ENCODE results near the gene DYNC1H1. TPM values are rescaled to one million over a fixed set of nuclear protein-coding genes. Genes with fewer than 3 reads are reported as not detected.
A peak's percentile ranks its signal among the peaks of the same experiment; 100 is the strongest.
"Not testable (repeated sequence)": the region's sequence is repeated elsewhere in the genome, so short reads cannot be mapped to it uniquely, and the experiment has no call there.

DYNC1H1 gene
- total RNA-seq, 1 experiment from 2014 or later, result 409 TPM

- DNase-seq (ENCODE audit: low read depth), result no peak
These were observed 1.3 kb upstream of the DYNC1H1 start for GRCh38 chr14:101963052-101963451.

- DNase-seq (ENCODE audit: low read depth), result no peak
These were observed 597 bp upstream of the DYNC1H1 start for GRCh38 chr14:101963656-101964296.

- peak; percentile 53 for DNase-seq (ENCODE audit: low read depth)
These were observed 790 bp downstream of the DYNC1H1 start for GRCh38 chr14:101965181-101965544.

- no peak for DNase-seq (ENCODE audit: low read depth)
These were observed 1.7 kb downstream of the DYNC1H1 start for GRCh38 chr14:101965770-101966722.

GRCh38 chr14:101966742-101967141 lies 2.4 kb downstream of the DYNC1H1 start:
- DNase-seq (ENCODE audit: low read depth), result no peak

GRCh38 chr14:101968186-101968585 lies 3.8 kb downstream of the DYNC1H1 start:
- DNase-seq (ENCODE audit: low read depth), result no peak

- DNase-seq (ENCODE audit: low read depth), result no peak
These were observed 5.1 kb downstream of the DYNC1H1 start for GRCh38 chr14:101969481-101969880.

GRCh38 chr14:101970830-101971400 lies 6.5 kb downstream of the DYNC1H1 start:
- no peak for DNase-seq (ENCODE audit: low read depth)

- not testable (repeated sequence) for DNase-seq (ENCODE audit: low read depth)
These were observed 7.1 kb downstream of the DYNC1H1 start for GRCh38 chr14:101971458-101971857.

GRCh38 chr14:101972126-101972866 lies 7.9 kb downstream of the DYNC1H1 start:
- peak; percentile 100 for DNase-seq (ENCODE audit: low read depth)

GRCh38 chr14:101973356-101973755 lies 9.0 kb downstream of the DYNC1H1 start:
- DNase-seq (ENCODE audit: low read depth), result peak; percentile 80

GRCh38 chr14:101975231-101975630 lies 10.9 kb downstream of the DYNC1H1 start:
- no peak for DNase-seq (ENCODE audit: low read depth)

GRCh38 chr14:101977311-101978071 lies 13.1 kb downstream of the DYNC1H1 start:
- DNase-seq (ENCODE audit: low read depth), result no peak

- DNase-seq (ENCODE audit: low read depth), result no peak
These were observed 15.3 kb downstream of the DYNC1H1 start for GRCh38 chr14:101979666-101980065.

- no peak for DNase-seq (ENCODE audit: low read depth)
These were observed 15.9 kb downstream of the DYNC1H1 start for GRCh38 chr14:101980251-101980650.

GRCh38 chr14:101980700-101981099 lies 16.3 kb downstream of the DYNC1H1 start:
- DNase-seq (ENCODE audit: low read depth), result peak; percentile 97

- no peak for DNase-seq (ENCODE audit: low read depth)
These were observed 18.2 kb downstream of the DYNC1H1 start for GRCh38 chr14:101982621-101983020.

GRCh38 chr14:101984831-101985230 lies 20.5 kb downstream of the DYNC1H1 start:
- DNase-seq (ENCODE audit: low read depth), result not testable (repeated sequence)

GRCh38 chr14:101985957-101986356 lies 21.6 kb downstream of the DYNC1H1 start:
- no peak for DNase-seq (ENCODE audit: low read depth)

- DNase-seq (ENCODE audit: low read depth), result no peak
These were observed 22.6 kb downstream of the DYNC1H1 start for GRCh38 chr14:101986953-101987352.

- no peak for DNase-seq (ENCODE audit: low read depth)
These were observed 24.0 kb downstream of the DYNC1H1 start for GRCh38 chr14:101988377-101988776.
